Retina (tissue), 1 donor: ENCODE measurements around the gene ZNF264.
"Not testable (repeated sequence)": the region's sequence is repeated elsewhere in the genome, so short reads cannot be mapped to it uniquely, and the experiment has no call there.

Experiments used
- DNase-seq: peaks from one replicate; pipeline ENCODE4 v3.0.0-alpha.2; 2016

ZNF264 gene

DNA sequence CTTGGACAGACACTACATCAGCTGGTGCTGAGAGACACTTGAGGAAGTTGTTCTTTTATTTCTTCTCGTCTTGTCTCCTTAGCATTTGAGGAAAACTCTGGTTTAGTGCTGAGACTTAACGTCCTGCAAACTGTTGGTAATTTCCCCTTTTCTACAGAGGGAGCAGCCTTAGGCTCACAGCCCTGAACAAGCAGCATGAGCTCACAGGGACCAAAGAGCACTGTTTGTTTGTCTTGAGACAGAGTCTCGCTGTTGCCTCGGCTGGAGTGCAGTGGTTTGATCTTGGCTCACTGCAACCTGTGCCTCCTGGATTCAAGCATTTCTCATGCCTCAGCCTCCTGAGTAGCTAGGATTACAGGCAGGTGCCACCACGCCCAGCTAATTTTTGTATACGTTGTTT is 54.7 kb downstream of the ZNF264 start:
- DNase-seq, result no peak

- no peak for DNase-seq
Observed at GRCh38 chr19:57248646-57249045, 57.3 kb downstream of the ZNF264 start.

- no peak for DNase-seq
Observed at GRCh38 chr19:57249329-57249728, 58.0 kb downstream of the ZNF264 start.

- not testable (repeated sequence) for DNase-seq
Observed at GRCh38 chr19:57253767-57254166, 62.5 kb downstream of the ZNF264 start.

- no peak for DNase-seq
Observed at GRCh38 chr19:57262044-57262443, 70.7 kb downstream of the ZNF264 start.

DNA sequence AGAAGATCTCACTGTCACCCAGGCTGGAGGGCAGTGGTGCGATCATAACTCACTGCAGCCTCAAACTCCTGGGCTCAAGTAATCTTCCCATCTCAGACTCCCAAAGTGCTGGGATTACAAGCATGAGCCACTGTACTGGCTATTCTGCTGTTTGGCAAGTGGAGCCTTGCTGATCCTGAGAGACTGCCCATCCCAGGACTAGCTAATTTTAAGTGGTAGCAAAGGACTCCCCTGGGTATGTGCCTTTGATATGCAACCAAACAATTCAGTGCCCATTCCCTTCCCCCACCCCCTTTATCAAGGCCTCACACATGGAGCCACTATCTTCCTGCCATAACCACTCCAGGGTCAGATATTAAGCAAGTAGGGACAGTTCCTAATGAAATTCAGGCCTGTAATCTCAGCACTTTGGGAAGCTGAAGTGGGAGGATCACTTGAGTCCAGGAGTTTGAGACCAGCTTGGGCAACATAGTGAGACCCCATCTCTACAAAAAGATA is 72.0 kb downstream of the ZNF264 start:
- DNase-seq, result no peak

DNA sequence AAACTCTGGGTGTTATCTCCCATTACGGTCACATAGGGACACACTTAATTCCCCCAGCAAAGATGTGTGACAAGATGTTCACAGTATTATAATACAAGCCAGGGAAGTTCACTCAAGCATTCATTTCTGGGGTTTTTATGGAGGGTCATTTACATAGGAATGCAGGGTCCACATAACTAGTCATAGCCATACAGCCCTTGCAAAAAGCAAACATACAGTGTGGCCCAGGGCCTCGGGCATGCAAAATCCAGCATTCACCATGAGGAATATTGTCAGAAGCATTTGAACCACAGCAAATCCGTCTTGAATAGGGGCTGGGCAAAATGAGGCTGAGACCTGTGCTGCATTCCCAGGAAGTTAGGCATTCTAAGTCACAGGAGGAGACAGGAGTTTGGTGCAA is 76.0 kb downstream of the ZNF264 start:
- no peak for DNase-seq

GRCh38 chr19:57269515-57270250 is 78.4 kb downstream of the ZNF264 start:
- DNase-seq, result no peak

- no peak for DNase-seq
Observed at GRCh38 chr19:57271280-57271679, 80.0 kb downstream of the ZNF264 start.
